ENCODE data around the gene CREBL2.
A peak's percentile ranks its signal among the peaks of the same experiment; 100 is the strongest.
"Not testable (repeated sequence)": the region's sequence is repeated elsewhere in the genome, so short reads cannot be mapped to it uniquely, and the experiment has no call there.

CREBL2 gene

GRCh38 chr12:12611512-12612306 lies at the start of gene CREBL2:
Gene CREBL2 (plus strand): TSS chr12:12611876. CDS start chr12:12612173, 297 bp downstream.
- peak; percentile 94 for DNase-seq

GRCh38 chr12:12562016-12562483 lies 49.6 kb upstream of the CREBL2 start:
- no peak for DNase-seq

GRCh38 chr12:12562585-12563261 lies 49.0 kb upstream of the CREBL2 start, which contains the start of gene DUSP16:
Gene DUSP16 (minus strand): TSS chr12:12562863. CDS start chr12:12521098, 41,765 bp downstream.
- peak; percentile 95 for DNase-seq

- DNase-seq, result peak; percentile 54
These were observed 48.3 kb upstream of the CREBL2 start for GRCh38 chr12:12563290-12563928.

- DNase-seq, result no peak
These were observed 46.8 kb upstream of the CREBL2 start for GRCh38 chr12:12564911-12565310.

- not testable (repeated sequence) for DNase-seq
These were observed 45.7 kb upstream of the CREBL2 start for GRCh38 chr12:12565971-12566370.

GRCh38 chr12:12572659-12573058 lies 39.0 kb upstream of the CREBL2 start:
- DNase-seq, result no peak

GRCh38 chr12:12577786-12578185 lies 33.9 kb upstream of the CREBL2 start:
- no peak for DNase-seq

- DNase-seq, result not testable (repeated sequence)
These were observed 31.0 kb upstream of the CREBL2 start for GRCh38 chr12:12580716-12581115.

GRCh38 chr12:12582193-12582881 lies 29.3 kb upstream of the CREBL2 start:
- no peak for DNase-seq

GRCh38 chr12:12582895-12583303 lies 28.8 kb upstream of the CREBL2 start:
- no peak for DNase-seq

GRCh38 chr12:12583510-12584178 lies 28.0 kb upstream of the CREBL2 start:
- no peak for DNase-seq

GRCh38 chr12:12585115-12585863 lies 26.4 kb upstream of the CREBL2 start:
- DNase-seq, result no peak

- DNase-seq, result no peak
These were observed 24.6 kb upstream of the CREBL2 start for GRCh38 chr12:12586879-12587675.

- no peak for DNase-seq
These were observed 23.8 kb upstream of the CREBL2 start for GRCh38 chr12:12587878-12588277.

- DNase-seq, result not testable (repeated sequence)
These were observed 23.2 kb upstream of the CREBL2 start for GRCh38 chr12:12588436-12588835.

- no peak for DNase-seq
These were observed 20.7 kb upstream of the CREBL2 start for GRCh38 chr12:12590961-12591360.

- no peak for DNase-seq
These were observed 18.7 kb upstream of the CREBL2 start for GRCh38 chr12:12592930-12593329.

GRCh38 chr12:12595929-12596328 lies 15.7 kb upstream of the CREBL2 start:
- not testable (repeated sequence) for DNase-seq

- DNase-seq, result not testable (repeated sequence)
These were observed 15.1 kb upstream of the CREBL2 start for GRCh38 chr12:12596598-12596997.

GRCh38 chr12:12598864-12599263 lies 12.8 kb upstream of the CREBL2 start:
- no peak for DNase-seq
